H9 (cell line): ENCODE measurements around the gene NR5A1. TPM values are rescaled to one million over a fixed set of nuclear protein-coding genes. Genes with fewer than 3 reads are reported as not detected.

ENCODE experiments used
- DNase-seq: peaks from one replicate; pipeline ENCODE4 v3.0.0-alpha.2; 2017
- H2AFZ ChIP-seq: one replicate; pipeline ENCODE4 v1.6.1; 2013; ENCODE audit warnings: mild to moderate bottlenecking, low read length, control low read depth, moderate library complexity
- H2AK5ac ChIP-seq: 2 replicates; pipeline ENCODE4 v1.6.1; 2013; ENCODE audit warnings: low read length, control low read depth, mixed read lengths; ENCODE audit not compliant: insufficient read length
- H2BK120ac ChIP-seq: one replicate; pipeline ENCODE4 v1.6.1; 2013; ENCODE audit warnings: low read depth, mild to moderate bottlenecking, low read length, control low read depth, inconsistent platforms; ENCODE audit not compliant: poor library complexity, severe bottlenecking
- H2BK12ac ChIP-seq: 2 replicates; pipeline ENCODE4 v1.6.1; 2013; ENCODE audit warnings: low read length, control low read depth, mixed read lengths, low read depth; ENCODE audit not compliant: insufficient read length
- H2BK15ac ChIP-seq: 2 replicates; pipeline ENCODE4 v1.6.1; 2013; ENCODE audit warnings: low read depth, low read length, control low read depth
- H2BK20ac ChIP-seq: one replicate; pipeline ENCODE4 v1.6.1; 2013; ENCODE audit warnings: low read depth, mild to moderate bottlenecking, low read length, control low read depth, inconsistent platforms; ENCODE audit not compliant: poor library complexity, severe bottlenecking
- H2BK5ac ChIP-seq: 2 replicates; pipeline ENCODE4 v1.6.1; 2013; ENCODE audit warnings: low read length, control low read depth, mixed read lengths; ENCODE audit not compliant: insufficient read length
- H3K14ac ChIP-seq: 2 replicates; pipeline ENCODE4 v1.6.1; 2013; ENCODE audit warnings: low read length, control low read depth; ENCODE audit not compliant: insufficient read depth
- H3K18ac ChIP-seq: 2 replicates; pipeline ENCODE4 v1.6.1; 2013; ENCODE audit warnings: low read depth, mild to moderate bottlenecking, mixed read lengths, low read length, control low read depth; ENCODE audit not compliant: insufficient read length
- H3K23ac ChIP-seq: 2 replicates; pipeline ENCODE4 v1.6.1; 2013; ENCODE audit warnings: low read length, control low read depth, mixed read lengths, low read depth; ENCODE audit not compliant: insufficient read length
- H3K23me2 ChIP-seq: 2 replicates; pipeline ENCODE4 v1.6.1; 2013; ENCODE audit warnings: low read depth, mild to moderate bottlenecking, mixed read lengths, low read length, control low read depth; ENCODE audit not compliant: insufficient read length, poor library complexity, severe bottlenecking
- H3K27ac ChIP-seq: 2 replicates; pipeline ENCODE4 v1.5.1; 2013; ENCODE audit warnings: low read length, control low read depth, mixed read lengths, low read depth; ENCODE audit not compliant: insufficient read length
- H3K27me3 ChIP-seq: 2 replicates; pipeline ENCODE4 v1.6.1; 2013; ENCODE audit warnings: low read length, control low read depth, inconsistent platforms; ENCODE audit not compliant: insufficient read depth
- H3K4ac ChIP-seq: 2 replicates; pipeline ENCODE4 v1.6.1; 2013; ENCODE audit warnings: low read depth, mild to moderate bottlenecking, control low read depth, inconsistent platforms, low read length, moderate library complexity
- H3K4me1 ChIP-seq: 2 replicates; pipeline ENCODE4 v1.6.1; 2013; ENCODE audit warnings: low read length, control low read depth, inconsistent platforms; ENCODE audit not compliant: insufficient read depth
- H3K4me2 ChIP-seq: 2 replicates; pipeline ENCODE4 v1.6.1; 2013; ENCODE audit warnings: low read length, control low read depth, mixed read lengths; ENCODE audit not compliant: insufficient read length, insufficient read depth
- H3K56ac ChIP-seq: 2 replicates; pipeline ENCODE4 v1.6.1; 2013; ENCODE audit warnings: low read depth, mild to moderate bottlenecking, mixed read lengths, low read length, control low read depth; ENCODE audit not compliant: insufficient read length
- H3K79me1 ChIP-seq: 2 replicates; pipeline ENCODE4 v1.6.1; 2013; ENCODE audit warnings: low read depth, mild to moderate bottlenecking, moderate library complexity, low read length, control low read depth, inconsistent platforms; ENCODE audit not compliant: insufficient read depth, poor library complexity, severe bottlenecking
- H3K79me2 ChIP-seq: 2 replicates; pipeline ENCODE4 v1.6.1; 2013; ENCODE audit warnings: low read length, control low read depth, inconsistent platforms; ENCODE audit not compliant: insufficient read depth
- H3K9ac ChIP-seq: 2 replicates; pipeline ENCODE4 v1.6.1; 2013; ENCODE audit warnings: low read length, control low read depth, mixed read lengths; ENCODE audit not compliant: insufficient read length; ENCODE audit errors: extremely low read depth
- H3K9me3 ChIP-seq: one replicate; pipeline ENCODE4 v1.6.1; 2013; ENCODE audit warnings: low read depth, low read length, inconsistent platforms; ENCODE audit not compliant: control insufficient read depth
- H3T11ph ChIP-seq: one replicate; pipeline ENCODE4 v1.6.1; 2013; ENCODE audit warnings: mild to moderate bottlenecking, low read length, control low read depth, inconsistent platforms
- H4K20me1 ChIP-seq: one replicate; pipeline ENCODE4 v1.6.1; 2013; ENCODE audit not compliant: control insufficient read depth, insufficient read length, insufficient read depth
- H4K5ac ChIP-seq: 2 replicates; pipeline ENCODE4 v1.6.1; 2013; ENCODE audit warnings: low read depth, mild to moderate bottlenecking, mixed read lengths, low read length, control low read depth; ENCODE audit not compliant: insufficient read length
- H4K8ac ChIP-seq: replicated peaks from 2 replicates; pipeline ENCODE4 v1.6.1; 2013; ENCODE audit warnings: low read length, control low read depth, mixed read lengths, low read depth; ENCODE audit not compliant: insufficient read length
- H4K91ac ChIP-seq: 2 replicates; pipeline ENCODE4 v1.6.1; 2013; ENCODE audit warnings: low read depth, mild to moderate bottlenecking, moderate library complexity, mixed read lengths, low read length, control low read depth; ENCODE audit not compliant: insufficient read length
- H3K27ac Mint-ChIP-seq, 3 experiments: 2 replicates in 2 of 3; 3 replicates in 1 of 3; pipeline ENCODE4 v1.8.0; 2020 to 2021; ENCODE audit warnings: mixed read lengths in 3 of 3, mild to moderate bottlenecking in 1 of 3, moderate library complexity in 1 of 3
- H3K27me3 Mint-ChIP-seq: 2 replicates; pipeline ENCODE4 v1.8.0; 2021; ENCODE audit warnings: low read depth, mild to moderate bottlenecking, moderate library complexity, mixed read lengths
- H3K36me3 Mint-ChIP-seq, 3 experiments: 2 replicates in 2 of 3; 3 replicates in 1 of 3; pipeline ENCODE4 v1.8.0; 2020 to 2021; ENCODE audit warnings: low read depth in 3 of 3, mixed read lengths in 3 of 3; ENCODE audit not compliant: insufficient read depth in 1 of 3
- H3K4me1 Mint-ChIP-seq, 2 experiments: 2 replicates each; pipeline ENCODE4 v1.8.0; 2020; ENCODE audit warnings: mixed read lengths in 2 of 2
- H3K4me3 Mint-ChIP-seq, 2 experiments: 2 replicates in 1 of 2; 3 replicates in 1 of 2; pipeline ENCODE4 v1.8.0; 2020 to 2021; ENCODE audit warnings: mild to moderate bottlenecking in 2 of 2, mixed read lengths in 2 of 2, moderate library complexity in 1 of 2
- H3K9me3 Mint-ChIP-seq, 2 experiments: 2 replicates in 1 of 2; 3 replicates in 1 of 2; pipeline ENCODE4 v1.8.0; 2020; ENCODE audit warnings: mild to moderate bottlenecking in 2 of 2, mixed read lengths in 2 of 2, moderate library complexity in 1 of 2
- WGBS: extraction: QIAGEN DNeasy Blood & Tissue Kit; methylation state at CpG from one replicate; pipeline ENCODE4 v1.1.7; 2013; ENCODE audit warnings: missing lambda C conversion rate, low lambda C conversion rate, mixed read lengths; ENCODE audit not compliant: insufficient read length; ENCODE audit errors: extremely low coverage; 5-methylcytosine and 5-hydroxymethylcytosine counted together
- total RNA-seq: library from RNA; stranded (reverse); gene quantifications from 2 replicates; pipeline ENCODE4 v1.2.1, GENCODE V29; 2021
- TF ChIP-seq, protein P1 (sequence below): fragments of 200-600 bp; sonication (generic); conservative IDR thresholded peaks from 3 replicates; pipeline ENCODE4 v1.8.0; 2021; ENCODE audit warnings: antibody characterized with exemption, mild to moderate bottlenecking

The NR5A1 gene
- total RNA-seq, 1 experiment from 2014 or later = 0.37 TPM

DNA sequence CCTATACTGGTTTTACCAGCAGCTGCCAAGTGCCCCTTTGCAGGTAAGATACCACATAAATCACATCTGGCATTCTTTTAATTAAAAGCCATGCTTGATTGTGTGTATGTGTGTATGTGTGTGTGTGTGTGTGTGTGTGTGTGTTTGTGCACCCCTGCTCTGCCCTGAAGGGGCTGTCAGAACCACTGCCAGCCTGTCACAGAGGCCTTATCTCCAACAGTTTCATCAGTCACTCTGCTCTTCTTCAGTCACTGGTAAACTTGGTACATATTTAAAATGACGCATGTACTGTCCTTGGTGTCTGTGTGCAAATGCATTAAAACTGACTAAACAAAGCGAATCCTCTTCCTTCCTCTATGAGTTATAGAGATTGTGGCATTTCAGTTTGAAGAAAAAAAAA is 19.0 kb upstream of the NR5A1 start:
- Mint-ChIP-seq H3K4me3 (no peak overlapping the region), H3K27ac (no peak overlapping the region)
- WGBS = no CpG with 5 or more reads among the region's 2 CpGs

More for the DNA sequence above, 19.0 kb upstream of the NR5A1 start:
- peaks cover 26 to 31% (median 27%) of the 10 kb centered on the region in 3 experiments; a peak in 6 of 7 replicates for H3K36me3 Mint-ChIP-seq
- Histone ChIP-seq H4K20me1 (no peaks in the 10 kb centered on the region), H4K91ac (no peak overlapping the region), H3K27me3 (no peaks in the 10 kb centered on the region), H3K79me2 (no peaks in the 10 kb centered on the region), H3K18ac (no peak overlapping the region), H3K9me3 (no peaks in the 10 kb centered on the region), H3K9ac (no peak overlapping the region), H2BK20ac (no peak overlapping the region), H4K5ac (no peak overlapping the region), H2BK5ac (no peak overlapping the region), H2BK15ac (no peak overlapping the region), H2BK120ac (no peak overlapping the region), H3K14ac (no peak overlapping the region), H3T11ph (no peak overlapping the region), H3K4me1 (no peaks in the 10 kb centered on the region), H3K4ac (no peak overlapping the region), H2AK5ac (no peak overlapping the region), H2AFZ (no peak overlapping the region), H3K56ac (no peak overlapping the region), H3K27ac (no peak overlapping the region), H3K23me2 (no peaks in the 10 kb centered on the region), H2BK12ac (no peak overlapping the region), H3K23ac (no peak overlapping the region), H4K8ac (no peak overlapping the region), H3K79me1 (no peaks in the 10 kb centered on the region), H3K4me2 (no peak overlapping the region)
- no peaks in the 10 kb centered on the region for H3K9me3 Mint-ChIP-seq
- TF ChIP-seq, protein P1, sequence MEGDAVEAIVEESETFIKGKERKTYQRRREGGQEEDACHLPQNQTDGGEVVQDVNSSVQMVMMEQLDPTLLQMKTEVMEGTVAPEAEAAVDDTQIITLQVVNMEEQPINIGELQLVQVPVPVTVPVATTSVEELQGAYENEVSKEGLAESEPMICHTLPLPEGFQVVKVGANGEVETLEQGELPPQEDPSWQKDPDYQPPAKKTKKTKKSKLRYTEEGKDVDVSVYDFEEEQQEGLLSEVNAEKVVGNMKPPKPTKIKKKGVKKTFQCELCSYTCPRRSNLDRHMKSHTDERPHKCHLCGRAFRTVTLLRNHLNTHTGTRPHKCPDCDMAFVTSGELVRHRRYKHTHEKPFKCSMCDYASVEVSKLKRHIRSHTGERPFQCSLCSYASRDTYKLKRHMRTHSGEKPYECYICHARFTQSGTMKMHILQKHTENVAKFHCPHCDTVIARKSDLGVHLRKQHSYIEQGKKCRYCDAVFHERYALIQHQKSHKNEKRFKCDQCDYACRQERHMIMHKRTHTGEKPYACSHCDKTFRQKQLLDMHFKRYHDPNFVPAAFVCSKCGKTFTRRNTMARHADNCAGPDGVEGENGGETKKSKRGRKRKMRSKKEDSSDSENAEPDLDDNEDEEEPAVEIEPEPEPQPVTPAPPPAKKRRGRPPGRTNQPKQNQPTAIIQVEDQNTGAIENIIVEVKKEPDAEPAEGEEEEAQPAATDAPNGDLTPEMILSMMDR = no peak
- no peak for DNase-seq
- H3K27me3 Mint-ChIP-seq = no peaks in the 10 kb centered on the region
- peaks cover 5% of the 10 kb centered on the region in 2 experiments for H3K4me1 Mint-ChIP-seq
